Activated CD8-positive, alpha-beta T cell treated with anti-CD3 and anti-CD28 coated beads for 36 hours (primary cell): ENCODE results near the gene RYR2. TPM values are rescaled to one million over a fixed set of nuclear protein-coding genes. Genes with fewer than 3 reads are reported as not detected.

Experiments used
- ATAC-seq: fragments of 200-7000 bp; cut with Tn5 transposase; one replicate; pipeline ENCODE4 v1.10.0; 2021; ENCODE audit warnings: mild to moderate bottlenecking, moderate library complexity
- CTCF ChIA-PET: fragments of 350-600 bp; sonication (Branson Sonifier 250); formaldehyde crosslinking; loops from one replicate; lab custom pipeline; 2021; ENCODE audit warnings: antibody characterized with exemption; lab: Charles Lee
- POLR2A ChIA-PET: fragments of 350-600 bp; sonication (Branson Sonifier 250); formaldehyde crosslinking; loops from one replicate; lab custom pipeline; 2021; ENCODE audit warnings: antibody characterized with exemption; lab: Charles Lee
- DNase-seq: peaks from one replicate; pipeline ENCODE4 v3.0.0-alpha.2; 2020
- H3K27ac Mint-ChIP-seq: one replicate; pipeline ENCODE4 v1.8.0; 2021; ENCODE audit warnings: mild to moderate bottlenecking, mixed read lengths
- H3K27me3 Mint-ChIP-seq: one replicate; pipeline ENCODE4 v1.8.0; 2021; ENCODE audit warnings: mixed read lengths
- H3K36me3 Mint-ChIP-seq: one replicate; pipeline ENCODE4 v1.8.0; 2021; ENCODE audit warnings: low read depth, mixed read lengths
- H3K4me1 Mint-ChIP-seq: one replicate; pipeline ENCODE4 v1.8.0; 2021; ENCODE audit warnings: low read depth, mixed read lengths
- H3K4me3 Mint-ChIP-seq: one replicate; pipeline ENCODE4 v1.8.0; 2021; ENCODE audit warnings: mild to moderate bottlenecking, moderate library complexity, mixed read lengths
- H3K9me3 Mint-ChIP-seq: one replicate; pipeline ENCODE4 v1.8.0; 2021; ENCODE audit warnings: mixed read lengths
- CTCF ChIP-seq: fragments of 200-600 bp; IDR thresholded peaks from one replicate; pipeline ENCODE4 v1.8.0; 2022; ENCODE audit warnings: antibody characterized with exemption, mild to moderate bottlenecking
- intact Hi-C: fragments of 100-400 bp; cut with micrococcal nuclease; formaldehyde crosslinking; loops from one replicate; pipeline ENCODE4 v1.10.0; 2022
- total RNA-seq, 2 experiments: library from RNA; stranded (reverse); gene quantifications; one replicate each; pipeline ENCODE4 v1.2.3, GENCODE V29; 2021

RYR2 gene
- total RNA-seq, 2 experiments from 2014 or later, result 0.02 TPM

- POLR2A ChIA-PET, result no interaction called here
- Mint-ChIP-seq H3K36me3 (no peaks in the 10 kb centered on the region), H3K4me3 (no peak overlapping the region), H3K27me3 (peaks cover 8% of the 10 kb centered on the region), H3K4me1 (no peaks in the 10 kb centered on the region), H3K27ac (no peak overlapping the region), H3K9me3 (no peaks in the 10 kb centered on the region)
- intact Hi-C loops, result no loop called here
- DNase-seq (no peak), ATAC-seq (no peak)
- CTCF ChIA-PET, result no interaction called here
- TF ChIP-seq CTCF, result no peak
Observed at GRCh38 chr1:237007147-237007881, 34.7 kb upstream of the RYR2 start.

GRCh38 chr1:237009611-237010010, 32.4 kb upstream of the RYR2 start:
- Mint-ChIP-seq H3K4me3 (no peak overlapping the region), H3K27me3 (peaks cover 7% of the 10 kb centered on the region), H3K4me1 (no peaks in the 10 kb centered on the region), H3K36me3 (no peaks in the 10 kb centered on the region), H3K27ac (no peak overlapping the region), H3K9me3 (no peaks in the 10 kb centered on the region)
- CTCF ChIA-PET, result no interaction called here
- ATAC-seq, result no peak
- no peak for TF ChIP-seq CTCF
- DNase-seq, result no peak
- intact Hi-C loops, result no loop called here
- POLR2A ChIA-PET, result no interaction called here

GRCh38 chr1:237011432-237011831, 30.6 kb upstream of the RYR2 start:
- POLR2A ChIA-PET, result no interaction called here
- CTCF ChIA-PET, result no interaction called here
- no peak overlapping the region for H3K4me3 Mint-ChIP-seq
- no peak for TF ChIP-seq CTCF
- intact Hi-C loops, result no loop called here
- no peaks in the 10 kb centered on the region for H3K36me3 Mint-ChIP-seq
- no peaks in the 10 kb centered on the region for H3K9me3 Mint-ChIP-seq
- no peak overlapping the region for H3K27ac Mint-ChIP-seq
- DNase-seq (no peak), ATAC-seq (no peak)
- peaks cover 6% of the 10 kb centered on the region for H3K27me3 Mint-ChIP-seq
- H3K4me1 Mint-ChIP-seq, result no peaks in the 10 kb centered on the region

GRCh38 chr1:237012361-237012760, 29.6 kb upstream of the RYR2 start:
- ATAC-seq, result no peak
- DNase-seq, result no peak
- CTCF ChIA-PET, result interaction anchor here (0.7 kb wide), 1 partner anchor 1055 kb away, joined by 3 read pairs; no protein-coding TSS in a partner anchor
- POLR2A ChIA-PET, result no interaction called here
- Mint-ChIP-seq H3K4me1 (no peaks in the 10 kb centered on the region), H3K9me3 (no peaks in the 10 kb centered on the region), H3K27me3 (peaks cover 6% of the 10 kb centered on the region), H3K27ac (no peak overlapping the region), H3K36me3 (no peaks in the 10 kb centered on the region), H3K4me3 (no peak overlapping the region)
- TF ChIP-seq CTCF, result no peak
- intact Hi-C loops, result no loop called here

- no peaks in the 10 kb centered on the region for H3K9me3 Mint-ChIP-seq
- CTCF ChIA-PET, result no interaction called here
- DNase-seq (no peak), ATAC-seq (no peak)
- POLR2A ChIA-PET, result no interaction called here
- H3K36me3 Mint-ChIP-seq, result no peaks in the 10 kb centered on the region
- no peak overlapping the region for H3K27ac Mint-ChIP-seq
- H3K4me1 Mint-ChIP-seq, result no peaks in the 10 kb centered on the region
- no peak for TF ChIP-seq CTCF
- H3K4me3 Mint-ChIP-seq, result no peak overlapping the region
- H3K27me3 Mint-ChIP-seq, result peaks cover 6% of the 10 kb centered on the region
- intact Hi-C loops, result no loop called here
Observed at GRCh38 chr1:237012788-237013383, 29.1 kb upstream of the RYR2 start.
